HCT116 (cell line): Measurements from ENCODE around the gene FRAS1. TPM values are rescaled to one million over a fixed set of nuclear protein-coding genes. Genes with fewer than 3 reads are reported as not detected.

Source experiments
- ATAC-seq: fragments of 200-7000 bp; cut with Tn5 transposase; 2 replicates; pipeline ENCODE4 v1.9.1; 2020; ENCODE audit warnings: mild to moderate bottlenecking, moderate library complexity
- BruUV-seq: library from RNA; stranded (reverse); fragments of 400-500 nt; replicated peaks from 2 replicates; lab custom pipeline; 2021; lab: Mats Ljungman, UMichigan
- CTCF ChIA-PET: fragments of 300-600 bp; sonication (Branson Sonifier 250); formaldehyde crosslinking; loops from one replicate; lab custom pipeline; 2021; ENCODE audit warnings: antibody characterized with exemption; lab: Charles Lee
- POLR2A ChIA-PET: fragments of 300-600, 350-600 bp; sonication (Branson Sonifier 250); formaldehyde crosslinking; loops from one replicate; lab custom pipeline; 2021; ENCODE audit warnings: antibody characterized with exemption; lab: Charles Lee
- RAD21 ChIA-PET, 2 experiments: fragments of 300-600 bp; sonication (Branson Sonifier 250); formaldehyde crosslinking; loops; one replicate each; lab custom pipeline; 2023; ENCODE audit warnings: low total read pairs in 2 of 2; ENCODE audit not compliant: uncharacterized antibody in 2 of 2, unreplicated experiment in 2 of 2, low non-redundant PET in 1 of 2; lab: Charles Lee
- DNase-seq: peaks from one replicate; pipeline ENCODE4 v3.0.0-alpha.2; 2010; ENCODE audit warnings: low read depth, low spot score
- H2AFZ ChIP-seq: fragments of 200-600 bp; shearing (Covaris generic), sonication (generic); 2 replicates; pipeline ENCODE4 v1.6.1; 2017; ENCODE audit warnings: low read depth, mixed run types, mixed read lengths, antibody characterized with exemption, low read length; ENCODE audit not compliant: poor library complexity, severe bottlenecking
- H3K27ac ChIP-seq: 2 replicates; pipeline ENCODE4 v1.5.1; 2012; ENCODE audit warnings: low read depth, low read length
- H3K27me3 ChIP-seq: fragments of 200-600 bp; sonication (generic); 2 replicates; pipeline ENCODE4 v1.6.1; 2016; ENCODE audit warnings: mixed run types, low read length, mixed read lengths; ENCODE audit not compliant: insufficient read depth
- H3K36me3 ChIP-seq, 2 experiments: fragments of 200-500 bp in 1 of 2; fragments of 200-600 bp in 1 of 2; sonication (Bioruptor generic) in 1 of 2; sonication (generic) in 1 of 2; 2 replicates each; pipeline versions ENCODE4 v1.5.1 to v1.6.1; 2014 to 2016; ENCODE audit warnings: low read length in 2 of 2, inconsistent platforms in 1 of 2, mixed read lengths in 1 of 2, mixed run types in 1 of 2; ENCODE audit not compliant: insufficient read depth in 2 of 2, control insufficient read depth in 1 of 2
- H3K4me1 ChIP-seq, 2 experiments: fragments of 200-600 bp in 1 of 2; sonication (generic) in 1 of 2; 2 replicates each; pipeline versions ENCODE4 v1.5.1 to v1.6.1; 2012 to 2017; ENCODE audit warnings: low read length in 2 of 2, inconsistent platforms in 1 of 2, mild to moderate bottlenecking in 1 of 2, mixed read lengths in 1 of 2, mixed run types in 1 of 2, moderate library complexity in 1 of 2; ENCODE audit not compliant: insufficient read depth in 2 of 2, control insufficient read depth in 1 of 2
- H3K4me2 ChIP-seq: fragments of 200-600 bp; sonication (generic); 2 replicates; pipeline ENCODE4 v1.6.1; 2017; ENCODE audit warnings: mixed run types, low read length, mixed read lengths
- H3K4me3 ChIP-seq, 2 experiments: fragments of 200-600 bp in 1 of 2; sonication (generic) in 1 of 2; replicated peaks in 1 of 2; 2 replicates each; pipeline ENCODE4 v1.5.1; 2011 to 2016; ENCODE audit warnings: low read length in 2 of 2, control low read depth in 1 of 2, low read depth in 1 of 2, mild to moderate bottlenecking in 1 of 2, mixed read lengths in 1 of 2, mixed run types in 1 of 2
- H3K79me2 ChIP-seq: fragments of 200-600 bp; sonication (generic); 2 replicates; pipeline ENCODE4 v1.6.1; 2017; ENCODE audit warnings: mild to moderate bottlenecking, mixed run types, low read length, moderate library complexity, mixed read lengths; ENCODE audit not compliant: insufficient read depth
- H3K9ac ChIP-seq: fragments of 200-600 bp; sonication (generic); 2 replicates; pipeline ENCODE4 v1.6.1; 2016; ENCODE audit warnings: low read length, mixed read lengths
- H3K9me2 ChIP-seq: fragments of 200-600 bp; sonication (generic), shearing (Covaris generic); 2 replicates; pipeline ENCODE4 v1.6.1; 2017; ENCODE audit warnings: mixed run types, mild to moderate bottlenecking, moderate library complexity; ENCODE audit not compliant: insufficient read depth
- H3K9me3 ChIP-seq, 2 experiments: fragments of 200-500 bp in 1 of 2; fragments of 200-600 bp in 1 of 2; sonication (Bioruptor generic) in 1 of 2; sonication (generic) in 1 of 2; 2 replicates each; pipeline ENCODE4 v1.6.1; 2014 to 2017; ENCODE audit warnings: low read length in 2 of 2, mixed read lengths in 2 of 2, inconsistent platforms in 1 of 2, low read depth in 1 of 2, mild to moderate bottlenecking in 1 of 2, mixed run types in 1 of 2, moderate library complexity in 1 of 2; ENCODE audit not compliant: control insufficient read depth in 1 of 2, insufficient read depth in 1 of 2
- H4K20me1 ChIP-seq: fragments of 200-600 bp; sonication (generic), shearing (Covaris generic); 2 replicates; pipeline ENCODE4 v1.6.1; 2017; ENCODE audit warnings: mixed run types, mild to moderate bottlenecking, moderate library complexity; ENCODE audit not compliant: insufficient read depth
- ATF3 ChIP-seq: IDR thresholded peaks from 2 replicates; pipeline ENCODE4 v1.6.1; 2012
- CEBPB ChIP-seq: IDR thresholded peaks from 2 replicates; pipeline ENCODE4 v1.6.1; 2012; ENCODE audit warnings: low read depth
- EGR1 ChIP-seq: IDR thresholded peaks from 2 replicates; pipeline ENCODE4 v1.6.1; 2012; ENCODE audit warnings: low read depth
- ELF1 ChIP-seq: IDR thresholded peaks from 2 replicates; pipeline ENCODE4 v1.6.1; 2012; ENCODE audit warnings: low read depth, borderline replicate concordance
- EZH2 ChIP-seq: fragments of 200-600 bp; sonication (generic); IDR thresholded peaks from 2 replicates; pipeline ENCODE4 v1.6.1; 2017; ENCODE audit warnings: antibody characterized with exemption, mixed run types
- EZH2phosphoT487 ChIP-seq: fragments of 200-600 bp; IDR thresholded peaks from 2 replicates; pipeline ENCODE4 v1.6.1; 2018; ENCODE audit warnings: antibody characterized with exemption, borderline replicate concordance
- FOSL1 ChIP-seq: IDR thresholded peaks from 2 replicates; pipeline ENCODE4 v1.6.1; 2012; ENCODE audit warnings: low read depth
- POLR2AphosphoS5 ChIP-seq: IDR thresholded peaks from 2 replicates; pipeline ENCODE4 v1.6.1; 2011; ENCODE audit warnings: mild to moderate bottlenecking, low read depth, low read length, moderate library complexity
- REST ChIP-seq: IDR thresholded peaks from 2 replicates; pipeline ENCODE4 v1.6.1; 2012; ENCODE audit warnings: low read depth
- SP1 ChIP-seq: IDR thresholded peaks from 2 replicates; pipeline ENCODE4 v1.6.1; 2012; ENCODE audit warnings: low read depth
- SRF ChIP-seq: IDR thresholded peaks from 2 replicates; pipeline ENCODE4 v1.6.1; 2012; ENCODE audit warnings: low read depth
- TCF7L2 ChIP-seq: IDR thresholded peaks from 2 replicates; pipeline ENCODE4 v1.7.0; 2011; ENCODE audit warnings: borderline replicate concordance, inconsistent platforms; ENCODE audit not compliant: insufficient read depth, insufficient read length; ENCODE audit errors: extremely low read depth
- YY1 ChIP-seq: IDR thresholded peaks from 2 replicates; pipeline ENCODE4 v1.6.1; 2011; ENCODE audit warnings: low read length, low read depth, moderate library complexity, mild to moderate bottlenecking; ENCODE audit not compliant: insufficient replicate concordance; ENCODE audit errors: extremely low read depth
- ZNF274 ChIP-seq: fragments of 200-500 bp; sonication (Bioruptor generic); IDR thresholded peaks from 2 replicates; pipeline ENCODE4 v1.6.1; 2014; ENCODE audit warnings: mild to moderate bottlenecking, low read depth, low read length, inconsistent platforms
- intact Hi-C: fragments of 100-400 bp; cut with micrococcal nuclease; formaldehyde crosslinking; loops from 2 replicates; pipeline ENCODE4 v1.10.0; 2022
- total RNA-seq: library from RNA; stranded (reverse); gene quantifications from one replicate; pipeline ENCODE4 v1.2.1, GENCODE V29; 2021; ENCODE audit not compliant: unreplicated experiment
- TF ChIP-seq, protein P1 (sequence below), 3 experiments: fragments of 200-600 bp in 1 of 3; sonication (generic) in 1 of 3; IDR thresholded peaks in 2 of 3; conservative IDR thresholded peaks in 1 of 3; 2 replicates each; pipeline ENCODE4 v1.5.1; 2012 to 2017; ENCODE audit warnings: low read depth in 2 of 3, low read length in 2 of 3, antibody characterized with exemption in 1 of 3, borderline replicate concordance in 1 of 3, control low read depth in 1 of 3, mild to moderate bottlenecking in 1 of 3, mixed read lengths in 1 of 3, mixed run types in 1 of 3, moderate library complexity in 1 of 3; ENCODE audit not compliant: insufficient read depth in 1 of 3
- TF ChIP-seq, protein P2 (sequence below): IDR thresholded peaks from 2 replicates; pipeline ENCODE4 v1.6.1; 2011; ENCODE audit warnings: mild to moderate bottlenecking, low read length, moderate library complexity; ENCODE audit not compliant: insufficient replicate concordance; ENCODE audit errors: extremely low read depth

FRAS1 gene
- total RNA-seq, 1 experiment from 2014 or later = 33.5 TPM

DNA sequence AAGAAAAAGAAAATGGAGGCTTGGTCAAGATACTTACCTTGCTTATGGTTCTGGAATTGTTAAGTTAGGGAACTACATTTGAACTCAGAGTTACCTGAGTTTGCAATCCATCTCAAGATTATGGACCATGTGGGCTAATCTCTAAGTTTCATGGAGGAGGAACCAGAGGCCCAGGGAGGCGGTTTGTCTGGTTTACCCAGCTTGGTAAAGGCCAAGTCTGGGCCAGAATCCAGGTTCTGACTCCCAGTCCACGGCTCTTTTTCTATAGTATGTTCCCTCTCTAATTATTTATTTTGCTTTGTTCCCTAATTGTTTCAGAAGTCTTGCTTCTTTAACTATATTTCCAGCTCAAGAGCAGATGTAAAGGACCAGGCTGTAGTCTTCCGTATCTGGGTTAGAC is 168.1 kb downstream of the FRAS1 start:
- Histone ChIP-seq H3K79me2 (no peaks in the 10 kb centered on the region), H3K27me3 (no peaks in the 10 kb centered on the region), H3K9me2 (no peaks in the 10 kb centered on the region), H3K4me2 (no peak overlapping the region), H2AFZ (no peak overlapping the region), H3K9ac (no peak overlapping the region), H3K9me3 (0 out of 4 replicates have a peak, but pooled peaks cover 0 to 7% of the 10 kb centered on the region in 2 experiments), H3K27ac (no peak overlapping the region), H3K36me3 (no peaks in the 10 kb centered on the region), H3K4me3 (no peak overlapping the region), H3K4me1 (no peaks in the 10 kb centered on the region), H4K20me1 (no peaks in the 10 kb centered on the region)
- ATAC-seq = no peak
- POLR2A ChIA-PET = no interaction called here
- intact Hi-C loops = no loop called here
- no peak for DNase-seq
- TF ChIP-seq YY1 (no peak), EZH2 (no peak), ATF3 (no peak), CEBPB (no peak), REST (no peak), SP1 (no peak), EZH2phosphoT487 (no peak), POLR2AphosphoS5 (no peak), FOSL1 (no peak), ZNF274 (no peak), SRF (no peak), ELF1 (no peak), TCF7L2 (no peak), EGR1 (no peak)
- TF ChIP-seq, protein P1, sequence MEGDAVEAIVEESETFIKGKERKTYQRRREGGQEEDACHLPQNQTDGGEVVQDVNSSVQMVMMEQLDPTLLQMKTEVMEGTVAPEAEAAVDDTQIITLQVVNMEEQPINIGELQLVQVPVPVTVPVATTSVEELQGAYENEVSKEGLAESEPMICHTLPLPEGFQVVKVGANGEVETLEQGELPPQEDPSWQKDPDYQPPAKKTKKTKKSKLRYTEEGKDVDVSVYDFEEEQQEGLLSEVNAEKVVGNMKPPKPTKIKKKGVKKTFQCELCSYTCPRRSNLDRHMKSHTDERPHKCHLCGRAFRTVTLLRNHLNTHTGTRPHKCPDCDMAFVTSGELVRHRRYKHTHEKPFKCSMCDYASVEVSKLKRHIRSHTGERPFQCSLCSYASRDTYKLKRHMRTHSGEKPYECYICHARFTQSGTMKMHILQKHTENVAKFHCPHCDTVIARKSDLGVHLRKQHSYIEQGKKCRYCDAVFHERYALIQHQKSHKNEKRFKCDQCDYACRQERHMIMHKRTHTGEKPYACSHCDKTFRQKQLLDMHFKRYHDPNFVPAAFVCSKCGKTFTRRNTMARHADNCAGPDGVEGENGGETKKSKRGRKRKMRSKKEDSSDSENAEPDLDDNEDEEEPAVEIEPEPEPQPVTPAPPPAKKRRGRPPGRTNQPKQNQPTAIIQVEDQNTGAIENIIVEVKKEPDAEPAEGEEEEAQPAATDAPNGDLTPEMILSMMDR (IDR thresholded peaks at IDR 0.05 in 2 of 3, conservative IDR thresholded peaks at IDR 0.05 in 1 of 3; ENCODE audit: borderline replicate concordance in 1 of 3, insufficient read depth in 1 of 3, low read depth in 2 of 3, low read length in 2 of 3) = no peak
- TF ChIP-seq, protein P2, sequence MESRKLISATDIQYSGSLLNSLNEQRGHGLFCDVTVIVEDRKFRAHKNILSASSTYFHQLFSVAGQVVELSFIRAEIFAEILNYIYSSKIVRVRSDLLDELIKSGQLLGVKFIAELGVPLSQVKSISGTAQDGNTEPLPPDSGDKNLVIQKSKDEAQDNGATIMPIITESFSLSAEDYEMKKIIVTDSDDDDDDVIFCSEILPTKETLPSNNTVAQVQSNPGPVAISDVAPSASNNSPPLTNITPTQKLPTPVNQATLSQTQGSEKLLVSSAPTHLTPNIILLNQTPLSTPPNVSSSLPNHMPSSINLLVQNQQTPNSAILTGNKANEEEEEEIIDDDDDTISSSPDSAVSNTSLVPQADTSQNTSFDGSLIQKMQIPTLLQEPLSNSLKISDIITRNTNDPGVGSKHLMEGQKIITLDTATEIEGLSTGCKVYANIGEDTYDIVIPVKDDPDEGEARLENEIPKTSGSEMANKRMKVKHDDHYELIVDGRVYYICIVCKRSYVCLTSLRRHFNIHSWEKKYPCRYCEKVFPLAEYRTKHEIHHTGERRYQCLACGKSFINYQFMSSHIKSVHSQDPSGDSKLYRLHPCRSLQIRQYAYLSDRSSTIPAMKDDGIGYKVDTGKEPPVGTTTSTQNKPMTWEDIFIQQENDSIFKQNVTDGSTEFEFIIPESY = no peak
- CTCF ChIA-PET = no interaction called here
- RAD21 ChIA-PET = no interaction called here
- no TSS peak for BruUV-seq
